SHP77 treated with DMSO at 0.1 percent for 48 hours (cell line): Measurements from ENCODE around the gene MBD5.

Experiments used
- DNase-seq: peaks from one replicate; lab custom pipeline; 2025; lab: John Stamatoyannopoulos, UW

Gene MBD5

DNA sequence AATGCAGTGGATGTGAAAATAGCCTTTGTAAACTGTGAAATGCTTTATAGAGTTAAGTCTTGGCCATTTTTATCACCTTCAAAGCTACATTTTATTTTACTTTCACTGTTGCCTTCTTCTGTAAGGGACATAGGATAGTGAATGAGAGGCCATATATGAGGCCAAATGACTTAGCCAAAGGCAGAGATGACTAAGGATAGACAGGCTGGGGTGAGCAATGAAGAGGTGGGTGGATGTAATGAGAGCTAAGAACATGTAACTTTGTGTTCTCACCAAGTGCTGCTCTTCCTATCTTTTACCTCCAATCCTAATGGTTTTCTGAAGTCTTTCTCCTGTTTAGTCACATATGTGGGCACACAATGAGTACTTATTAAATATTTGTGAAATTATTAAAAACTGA is 101.9 kb downstream of the MBD5 start:
- DNase-seq = no peak

DNA sequence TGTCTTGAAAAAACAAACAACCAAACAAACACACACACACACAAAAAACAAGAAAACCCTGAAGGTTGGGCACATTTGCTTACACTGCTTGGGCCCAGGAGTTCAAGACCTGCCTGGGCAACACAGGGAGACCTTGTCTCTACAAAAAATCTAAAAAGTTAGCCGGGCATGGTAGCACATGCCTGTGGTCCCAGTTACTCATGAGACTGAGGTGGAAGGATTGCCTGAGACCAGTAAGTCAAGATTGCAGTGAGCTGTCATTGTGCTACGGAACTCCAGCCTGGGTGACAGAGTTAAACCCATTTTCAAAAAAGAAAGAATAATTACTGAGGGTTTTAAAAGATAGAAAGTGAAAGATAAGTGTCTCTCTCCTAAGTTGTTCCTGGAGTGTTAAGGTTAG is 103.4 kb downstream of the MBD5 start:
- DNase-seq = no peak

DNA sequence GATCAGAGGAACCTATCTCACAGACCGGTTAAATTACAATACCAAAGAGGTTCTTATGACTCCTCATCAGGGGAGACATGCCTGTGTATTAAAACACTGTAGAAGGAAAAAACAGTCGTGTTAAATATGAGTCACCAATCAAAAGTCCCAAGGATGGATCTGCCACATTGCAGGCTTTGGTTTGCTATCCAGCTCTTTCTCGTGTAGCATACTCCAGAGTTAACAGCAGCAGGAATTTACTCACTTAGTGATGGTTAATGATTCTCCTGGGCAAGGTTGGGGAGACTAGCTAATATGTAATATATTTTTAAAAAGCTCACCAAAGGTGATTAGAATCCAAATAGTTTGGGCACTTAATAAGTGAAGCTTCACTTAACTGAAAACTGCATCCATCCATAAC is 109.7 kb downstream of the MBD5 start:
- no peak for DNase-seq

DNA sequence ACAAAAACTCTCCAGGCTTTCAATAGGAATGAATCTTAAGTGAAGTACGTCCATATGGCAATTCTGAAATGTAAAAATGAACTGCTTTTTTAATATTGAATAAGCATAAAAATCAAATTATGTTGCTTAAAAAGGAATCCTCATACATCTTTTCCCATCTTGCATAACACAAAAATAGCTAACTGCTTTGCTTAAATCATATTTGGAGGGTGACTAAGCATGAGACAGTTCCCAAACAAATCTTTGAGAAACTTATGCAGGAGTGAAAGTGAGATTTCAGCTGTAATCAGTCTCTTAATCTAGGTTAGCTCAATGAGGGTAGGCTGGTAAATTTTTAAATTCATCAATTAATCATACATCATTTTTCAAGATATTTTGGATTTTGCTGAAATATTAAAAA is 111.5 kb downstream of the MBD5 start:
- no peak for DNase-seq

DNA sequence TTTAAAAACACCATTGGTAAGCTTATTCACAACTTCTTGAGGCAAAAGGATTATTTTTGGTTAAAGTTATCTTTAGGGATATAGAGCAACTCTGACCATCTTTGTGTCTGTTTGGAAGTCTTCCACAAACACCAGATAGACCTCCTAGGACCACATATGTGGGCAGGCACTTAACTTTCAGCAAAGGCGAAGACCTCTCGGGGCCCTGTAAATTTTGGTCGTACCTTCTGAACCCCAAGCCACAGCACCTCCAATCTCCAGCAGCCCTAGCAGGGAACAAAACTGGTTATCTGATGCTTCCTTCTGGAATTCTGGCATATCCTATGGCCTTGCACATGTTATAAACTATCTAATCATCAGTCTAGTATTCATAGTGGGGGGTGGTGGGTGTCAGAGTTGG is 114.8 kb downstream of the MBD5 start:
- no peak for DNase-seq

DNA sequence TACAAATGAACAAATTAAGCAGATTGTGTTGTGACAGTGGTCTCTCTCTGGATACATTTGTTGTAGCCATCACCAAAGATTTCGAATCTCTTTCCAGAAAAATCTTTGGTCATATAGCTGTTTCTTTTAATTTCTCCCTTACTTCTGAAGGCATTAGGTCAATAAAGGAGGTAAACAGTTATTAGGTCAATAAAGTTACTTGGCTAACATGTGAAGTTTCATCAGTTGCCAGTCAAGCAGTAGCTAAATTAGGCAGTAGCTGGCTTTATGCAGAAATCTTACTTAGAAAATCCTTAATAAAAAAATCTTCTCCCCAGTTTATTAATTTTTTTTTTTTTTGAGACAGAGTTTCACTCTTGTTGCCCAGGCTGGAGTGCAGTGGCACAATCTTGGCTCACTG is 115.5 kb downstream of the MBD5 start:
- no peak for DNase-seq

DNA sequence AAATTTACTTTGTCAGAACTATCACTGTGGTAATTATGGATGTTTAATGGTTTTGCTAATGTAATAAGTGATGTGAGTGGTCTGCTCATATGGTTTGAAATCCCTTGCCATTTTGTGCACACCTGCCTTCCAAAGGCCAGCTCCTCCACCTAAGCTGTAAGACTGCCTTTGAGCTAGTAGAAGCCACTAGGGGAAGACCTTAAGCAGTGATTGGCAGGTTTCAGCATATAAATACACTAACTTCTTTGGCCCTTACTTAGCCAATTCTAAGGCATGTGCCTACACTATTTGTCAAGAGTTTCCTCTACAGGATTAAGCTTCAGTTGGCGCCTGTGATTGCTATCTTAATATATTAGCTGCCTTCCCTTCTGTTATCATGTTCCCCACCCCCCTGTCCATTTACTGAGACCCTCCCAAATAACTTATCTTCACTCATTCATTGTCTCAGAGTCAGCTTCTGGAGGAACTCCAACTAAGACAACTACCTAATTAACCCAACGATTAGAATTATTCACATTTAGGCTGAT is 141.1 kb downstream of the MBD5 start:
- no peak for DNase-seq

DNA sequence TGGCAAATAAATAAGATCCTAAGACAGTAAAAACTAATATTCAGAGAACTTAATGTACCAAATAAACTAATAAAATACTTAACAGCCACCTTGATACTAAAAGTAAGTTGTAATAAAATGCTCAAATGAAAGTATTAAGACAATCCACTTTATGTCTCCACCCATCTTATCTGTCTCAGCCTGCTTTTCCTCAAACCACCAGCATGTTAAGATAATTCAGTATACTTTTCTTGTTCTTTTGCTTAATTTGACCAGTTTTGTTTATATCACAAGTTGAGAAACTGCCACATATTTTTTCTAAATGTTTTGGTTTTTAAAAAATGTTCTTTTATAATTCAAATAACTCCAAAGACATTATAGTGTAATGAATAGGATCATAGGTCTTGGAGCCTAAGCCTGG is 142.0 kb downstream of the MBD5 start:
- no peak for DNase-seq

DNA sequence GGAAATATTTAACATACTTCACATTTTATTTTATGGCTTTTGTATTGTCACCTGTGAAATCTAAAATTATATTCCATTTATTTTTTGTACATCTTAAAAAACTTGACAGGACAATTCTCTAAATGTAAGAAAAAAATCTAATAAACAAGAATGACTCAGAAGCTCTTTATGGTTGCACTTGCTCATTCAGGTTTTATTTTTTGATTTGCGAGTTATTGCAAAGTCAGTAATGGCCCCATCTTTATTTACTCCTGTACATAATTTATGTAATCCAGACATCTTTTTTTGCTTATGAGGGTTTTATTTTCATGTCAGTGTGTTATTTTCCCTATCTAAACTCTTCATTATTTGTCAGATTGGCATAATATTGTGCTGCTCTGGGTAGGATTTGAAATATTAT is 145.1 kb downstream of the MBD5 start:
- DNase-seq = no peak

DNA sequence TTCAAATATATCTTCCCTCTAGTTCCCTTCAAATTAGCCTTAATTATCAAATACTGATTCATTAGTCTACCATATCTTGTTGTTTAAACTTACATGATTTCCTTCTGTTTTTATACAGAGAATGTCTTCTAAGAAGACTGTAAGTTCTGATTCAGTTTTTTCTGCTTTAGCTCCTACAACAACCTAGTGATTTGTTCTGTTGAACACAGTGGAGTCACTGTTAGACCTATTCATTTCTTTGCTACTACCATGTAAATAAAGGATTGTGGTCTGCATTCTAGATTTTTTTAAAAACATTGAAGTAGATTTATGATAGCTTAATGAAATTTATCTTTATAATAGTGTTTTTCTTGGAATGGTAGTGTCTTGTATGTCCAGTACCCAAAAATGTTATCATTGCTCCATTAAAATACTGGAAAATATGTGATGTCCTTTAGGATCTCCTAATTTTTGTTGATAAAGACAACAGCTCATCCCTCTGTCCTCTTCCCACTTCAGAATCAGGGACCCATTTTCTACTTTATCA is 146.4 kb downstream of the MBD5 start:
- no peak for DNase-seq

DNA sequence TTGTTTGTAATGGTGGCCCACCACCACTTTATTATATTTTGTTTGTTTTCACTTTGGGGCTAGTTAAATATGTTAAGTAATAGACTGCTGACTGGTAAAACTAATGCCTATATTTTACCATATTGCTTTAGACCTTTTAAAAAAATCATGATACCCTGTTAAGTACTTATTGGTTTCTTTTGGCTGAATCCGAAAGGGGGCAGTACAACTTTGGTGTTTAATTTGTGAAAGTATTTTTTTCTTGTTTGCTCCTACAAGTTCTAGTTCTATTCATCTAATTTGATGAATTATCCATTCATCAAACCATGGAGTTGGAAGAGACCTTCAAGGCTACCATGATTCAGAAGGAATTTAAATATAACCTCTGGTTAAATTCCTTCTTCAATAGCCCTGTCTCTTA is 147.0 kb downstream of the MBD5 start:
- no peak for DNase-seq

DNA sequence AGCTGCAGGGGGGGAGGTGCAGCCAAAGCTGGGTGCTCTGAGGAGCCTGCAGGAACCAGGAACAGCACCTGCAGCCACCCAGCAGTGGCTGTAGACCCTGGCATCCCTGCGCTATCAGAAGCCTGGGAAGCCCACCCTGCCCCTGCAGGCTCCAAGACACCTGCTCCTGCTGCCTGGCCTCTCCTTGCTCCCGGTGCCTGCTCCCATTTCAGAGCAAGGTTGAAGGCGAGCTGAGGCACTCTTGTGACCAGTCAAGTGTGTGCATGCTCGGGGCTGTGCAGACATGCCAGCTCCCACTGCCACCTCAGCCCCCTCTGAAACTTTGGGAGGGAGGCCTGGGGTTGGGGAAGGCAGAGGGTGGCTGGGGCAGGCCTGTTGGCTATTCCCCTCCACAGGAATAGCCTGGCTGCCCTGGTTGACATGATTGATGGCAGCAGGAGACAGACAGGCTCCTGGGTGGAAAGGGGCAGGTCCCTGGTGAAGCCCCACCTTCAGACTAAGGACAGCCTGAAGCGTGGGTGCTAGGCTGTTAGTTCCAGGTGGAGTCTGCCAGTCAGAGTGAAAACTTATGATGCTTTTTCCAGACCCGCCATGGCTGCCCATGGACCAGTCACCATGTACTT is 151.4 kb downstream of the MBD5 start:
- no peak for DNase-seq

DNA sequence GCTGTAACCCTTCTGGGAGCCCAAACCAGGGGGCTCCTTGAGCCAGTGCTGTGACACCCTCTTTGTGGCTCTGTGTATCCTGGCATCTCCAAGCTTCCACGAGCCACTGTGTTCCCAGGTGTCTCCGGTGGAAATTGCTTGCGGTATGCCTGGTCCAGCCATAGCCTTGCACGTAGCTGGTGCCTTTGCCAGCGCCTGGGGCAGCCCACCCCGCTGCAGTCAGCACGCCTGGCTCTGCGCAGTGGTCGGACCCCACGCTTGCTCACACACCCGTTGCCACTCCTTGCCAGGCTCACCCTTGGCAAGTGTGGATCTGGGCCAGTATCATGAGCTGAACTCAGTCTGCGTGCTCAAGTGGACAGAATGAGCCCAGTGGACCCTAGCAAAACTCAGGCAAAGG is 152.3 kb downstream of the MBD5 start:
- no peak for DNase-seq

DNA sequence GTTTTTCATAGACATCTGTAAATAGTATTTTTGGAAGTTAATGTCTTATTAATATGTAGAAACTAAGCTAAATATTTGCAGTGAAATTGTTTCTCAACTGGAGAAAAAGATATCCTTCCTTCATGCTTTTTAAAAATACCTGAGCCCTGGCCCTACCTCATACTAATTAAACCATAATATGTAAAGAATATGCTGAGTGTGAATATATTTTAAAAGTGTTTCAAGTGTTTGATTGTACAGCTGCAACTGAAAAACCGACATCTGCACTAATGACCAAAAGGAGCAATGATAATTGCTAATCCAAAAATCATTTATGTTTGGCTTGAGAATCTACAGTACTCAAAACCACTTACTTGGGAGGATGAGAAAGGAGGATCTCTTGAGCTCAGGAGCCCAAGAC is 156.7 kb downstream of the MBD5 start:
- no peak for DNase-seq

DNA sequence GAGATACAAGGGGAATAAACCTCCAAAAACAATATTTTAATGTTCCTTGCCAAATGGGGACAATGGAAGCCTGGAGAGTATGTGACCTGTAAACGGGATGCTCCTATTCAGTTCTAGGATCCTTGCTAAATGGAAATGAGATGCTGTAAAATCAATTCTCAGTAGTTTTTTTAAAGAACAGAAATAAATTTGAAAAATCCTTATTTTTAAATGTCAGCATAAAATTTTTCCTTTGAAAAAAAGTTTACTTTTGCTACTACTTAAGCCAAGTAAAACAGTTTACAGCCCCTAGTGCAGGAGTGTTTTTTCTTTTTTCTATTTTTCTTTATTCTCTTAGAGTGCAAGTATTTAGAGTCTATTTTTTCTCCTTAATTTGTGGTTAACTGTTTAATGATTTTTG is 158.8 kb downstream of the MBD5 start:
- no peak for DNase-seq

DNA sequence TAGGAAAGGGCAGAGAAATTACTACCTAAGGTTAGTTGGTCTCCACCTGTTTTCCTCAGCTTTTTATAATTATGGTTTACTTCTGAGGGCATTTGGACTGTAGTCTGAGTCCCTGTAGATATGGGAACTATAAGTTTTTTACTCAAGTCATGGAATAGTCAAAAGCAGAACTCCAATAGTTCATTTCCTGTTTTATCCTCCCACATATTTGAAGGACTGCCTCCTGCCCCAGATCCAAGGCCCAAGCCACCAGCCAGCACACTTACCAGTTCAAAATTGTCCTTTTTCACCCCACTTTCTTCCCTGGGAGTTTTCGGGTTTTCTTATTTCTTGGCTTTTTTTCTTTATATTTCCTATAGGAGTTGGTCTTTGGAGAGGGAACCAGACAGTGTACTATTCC is 164.1 kb downstream of the MBD5 start:
- no peak for DNase-seq

DNA sequence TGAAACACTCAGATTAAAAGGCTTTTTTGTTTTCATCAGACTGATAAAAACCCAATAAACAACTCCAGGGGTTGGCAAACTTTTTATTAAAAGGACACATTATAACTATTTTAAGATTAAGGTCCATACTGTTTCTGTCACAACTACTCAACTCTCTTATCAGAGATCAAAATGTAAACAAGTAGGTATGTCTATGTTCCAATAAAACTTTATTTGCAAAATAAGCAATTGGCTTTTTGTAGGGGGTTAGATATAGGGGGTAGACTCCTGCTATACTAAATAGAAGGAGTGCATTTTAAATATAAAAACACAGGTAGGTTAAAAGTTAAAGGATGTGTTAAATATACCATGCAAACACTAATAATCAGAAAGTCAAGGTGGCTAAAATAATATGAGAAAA is 174.0 kb downstream of the MBD5 start:
- DNase-seq = no peak

DNA sequence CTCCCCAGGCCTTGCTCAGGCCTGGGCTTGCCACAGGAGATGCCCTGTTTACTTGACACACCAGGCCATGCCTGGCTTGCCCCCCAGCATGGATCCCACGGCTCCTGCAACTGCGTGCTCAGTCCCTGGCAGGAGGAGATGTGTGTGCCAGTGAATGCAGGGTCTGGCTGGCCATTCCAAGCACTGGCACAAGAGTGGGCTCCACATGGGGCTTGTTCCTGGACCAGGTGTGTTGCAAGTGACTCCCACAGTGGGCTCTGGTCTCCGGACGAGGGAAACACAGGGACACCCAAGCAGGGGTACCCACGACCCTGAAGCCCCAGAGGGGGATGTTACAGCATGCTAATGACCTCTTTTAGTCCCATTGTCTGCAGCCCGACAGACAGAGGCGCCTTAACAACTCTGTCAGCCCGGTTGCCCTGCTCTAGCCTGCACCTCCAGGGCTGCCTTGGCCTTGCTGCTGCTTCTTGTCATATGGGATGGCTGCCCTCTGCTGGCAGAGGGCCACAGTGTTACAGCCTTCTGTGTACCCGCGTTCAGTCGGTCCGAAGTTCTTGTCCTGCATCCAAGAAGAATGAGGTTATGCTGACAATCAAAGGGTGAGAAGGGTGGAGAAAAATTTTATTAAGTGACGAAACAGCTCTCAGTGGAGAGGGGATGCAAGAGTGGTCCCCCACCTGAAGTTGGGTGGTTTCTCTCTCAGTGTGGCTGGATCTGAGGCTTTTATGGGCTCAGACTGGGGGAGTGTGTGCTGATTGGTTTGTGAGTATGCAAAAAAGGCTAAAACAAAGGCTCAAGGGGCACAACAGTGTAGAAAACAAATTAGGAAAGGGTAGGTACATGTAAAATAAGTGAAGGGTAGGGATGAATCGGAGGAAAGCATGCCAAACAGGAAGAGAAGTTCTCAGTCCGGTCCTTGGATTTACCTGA is 180.4 kb downstream of the MBD5 start:
- DNase-seq = no peak

DNA sequence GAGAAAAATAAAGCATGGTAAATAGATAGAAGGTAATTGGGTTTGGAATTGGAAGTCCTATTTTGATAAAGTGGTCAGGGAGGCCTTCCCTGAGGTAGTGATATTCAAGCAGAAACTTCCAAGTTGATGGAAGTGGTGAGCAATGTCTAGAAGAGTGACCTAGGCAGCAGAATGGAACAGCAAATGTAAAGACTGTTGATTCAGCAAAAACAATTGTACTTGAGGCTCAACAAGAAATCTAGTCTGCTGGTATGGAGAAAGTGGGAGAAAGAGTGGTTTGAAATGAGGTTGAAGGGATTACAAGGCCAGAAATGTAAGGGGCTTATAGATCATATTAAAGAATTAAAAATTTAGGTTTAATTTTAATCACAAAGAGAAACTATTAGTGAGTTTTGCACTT is 181.3 kb downstream of the MBD5 start:
- no peak for DNase-seq

DNA sequence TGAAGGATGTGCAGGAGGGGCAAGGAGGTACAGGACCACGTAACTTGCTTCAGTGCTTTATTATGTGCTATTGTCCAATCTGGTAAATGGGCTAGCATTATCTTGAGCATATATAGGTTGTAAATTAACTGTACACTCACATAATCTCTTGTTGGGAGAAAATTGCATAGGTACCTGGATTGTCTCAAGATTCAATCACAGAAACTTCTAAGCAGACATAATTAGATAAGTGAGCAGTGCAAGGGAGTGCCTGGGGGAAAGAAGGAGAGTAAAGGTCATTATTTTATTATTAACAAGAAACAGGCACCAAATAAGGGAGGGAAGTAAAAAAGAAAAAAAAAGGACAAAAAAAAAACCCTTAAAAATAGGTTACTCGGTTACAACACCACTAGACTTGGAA is 186.2 kb downstream of the MBD5 start:
- no peak for DNase-seq

DNA sequence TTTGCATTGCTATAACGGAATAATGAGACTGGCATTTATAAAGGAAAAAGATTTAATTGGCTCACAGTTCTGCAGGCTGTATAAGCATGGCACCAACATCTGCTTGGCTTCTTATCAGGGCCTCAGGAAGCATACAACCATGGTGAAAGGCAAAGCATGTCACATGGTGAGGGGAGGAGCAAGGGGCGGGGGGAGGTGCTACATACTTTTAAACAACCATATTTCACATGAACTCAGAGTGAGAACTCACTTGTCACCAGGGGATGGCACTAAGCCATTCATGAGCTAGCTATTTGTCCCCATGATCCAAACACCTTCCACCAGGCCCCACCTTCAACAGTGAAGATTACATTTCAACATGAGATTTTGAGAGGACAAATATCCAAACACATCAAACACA is 188.7 kb downstream of the MBD5 start:
- no peak for DNase-seq

DNA sequence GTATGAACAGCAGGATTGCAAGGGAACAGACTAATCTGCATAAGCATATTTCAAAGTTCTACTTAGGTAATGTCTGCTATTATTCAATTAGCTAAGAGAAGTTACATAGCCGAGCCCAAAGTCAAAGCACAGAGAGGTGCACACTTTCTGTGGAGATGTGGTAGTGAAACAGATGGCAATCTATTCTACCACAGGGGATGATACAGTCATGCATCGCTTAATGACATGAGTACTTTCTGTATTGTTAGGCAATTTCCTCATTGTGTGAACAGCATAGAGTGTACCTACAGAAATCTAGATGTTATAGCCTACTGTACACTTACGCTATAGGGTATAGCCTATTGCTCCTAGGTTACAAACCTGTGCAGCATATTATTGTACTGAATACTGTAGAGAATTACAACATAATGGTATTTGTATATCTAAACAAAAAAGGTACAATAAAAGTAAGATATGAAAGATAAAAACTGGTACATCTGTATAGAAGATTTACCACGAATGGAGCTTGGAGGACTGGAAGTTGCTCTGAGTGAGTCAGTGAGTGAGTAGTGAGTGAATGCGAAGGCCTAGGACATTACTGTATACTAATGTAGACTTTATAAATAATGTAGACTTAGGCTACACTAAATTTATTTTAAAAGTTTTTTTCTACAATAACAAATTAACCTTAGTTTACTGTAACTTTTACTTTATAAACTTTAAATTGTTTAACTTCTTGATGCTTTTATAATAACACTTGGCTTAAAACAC is 197.6 kb downstream of the MBD5 start:
- DNase-seq = no peak

DNA sequence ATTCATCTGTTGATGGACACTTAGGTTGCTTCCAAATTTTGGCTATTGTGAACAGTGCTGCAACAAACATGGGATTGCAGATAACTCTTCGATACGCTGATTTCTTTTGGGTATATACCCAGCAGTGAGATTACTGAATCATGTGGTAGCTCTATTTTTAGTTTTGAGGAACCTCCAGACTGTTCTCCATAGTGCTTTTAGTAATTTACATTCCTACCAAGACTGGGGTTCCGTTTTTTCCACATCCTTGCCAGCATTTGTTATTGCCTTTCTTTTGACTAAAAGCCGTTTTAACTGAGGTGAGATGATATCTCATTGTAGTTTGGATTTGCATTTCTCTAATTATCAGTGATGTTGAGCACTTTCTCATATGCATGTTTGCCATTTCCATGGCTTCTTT is 200.3 kb downstream of the MBD5 start:
- DNase-seq = no peak
